HepG2 (cell line): ENCODE measurements around the gene ARAP3. TPM values are rescaled to one million over a fixed set of nuclear protein-coding genes. Genes with fewer than 3 reads are reported as not detected.

Experiments
- ASH2L ChIP-seq: fragments of 300-600, 200-600 bp; sonication (generic); IDR thresholded peaks from 2 replicates; pipeline ENCODE4 v1.7.0; 2017; ENCODE audit warnings: low read depth, mild to moderate bottlenecking, moderate library complexity, mixed read lengths, low read length; ENCODE audit not compliant: insufficient read length
- ATF2 ChIP-seq: sonication (generic); formaldehyde crosslinking; IDR thresholded peaks from 2 replicates; pipeline ENCODE4 v1.4.0; 2020; ENCODE audit warnings: missing genetic modification reagents
- CREB3 ChIP-seq: sonication (generic); formaldehyde crosslinking; IDR thresholded peaks from 2 replicates; pipeline ENCODE4 v1.5.0; 2020; ENCODE audit warnings: missing genetic modification reagents
- FOXA3 ChIP-seq: IDR thresholded peaks from 2 replicates; pipeline ENCODE4 v1.6.1; 2016; ENCODE audit warnings: missing genetic modification reagents, missing compliant biosample characterization
- FOXM1 ChIP-seq: sonication (generic); formaldehyde crosslinking; IDR thresholded peaks from 2 replicates; pipeline ENCODE4 v1.5.0; 2020; ENCODE audit warnings: missing genetic modification reagents
- HOXA5 ChIP-seq: sonication (generic); formaldehyde crosslinking; IDR thresholded peaks from 2 replicates; pipeline ENCODE4 v1.4.0; 2020; ENCODE audit warnings: missing genetic modification reagents
- NR2C2 ChIP-seq: sonication (generic); formaldehyde crosslinking; IDR thresholded peaks from 2 replicates; pipeline ENCODE4 v1.4.0; 2020; ENCODE audit warnings: missing genetic modification reagents, mild to moderate bottlenecking, moderate library complexity, borderline replicate concordance
- PAWR ChIP-seq: sonication (generic); formaldehyde crosslinking; IDR thresholded peaks from 2 replicates; pipeline ENCODE4 v1.4.0; 2020; ENCODE audit warnings: missing genetic modification reagents, mild to moderate bottlenecking, borderline replicate concordance
- PRMT3 ChIP-seq: sonication (generic); formaldehyde crosslinking; IDR thresholded peaks from 2 replicates; pipeline ENCODE4 v1.8.1; 2022; ENCODE audit warnings: low read depth, mild to moderate bottlenecking, moderate library complexity, missing genetic modification reagents, borderline replicate concordance
- RNF2 ChIP-seq: fragments of 450-650 bp; conservative IDR thresholded peaks from 2 replicates; pipeline ENCODE4 v1.6.1; 2016; ENCODE audit warnings: low read depth
- SALL1 ChIP-seq: sonication (generic); formaldehyde crosslinking; IDR thresholded peaks from 2 replicates; pipeline ENCODE4 v1.8.0; 2022; ENCODE audit warnings: mild to moderate bottlenecking, missing genetic modification reagents
- SMARCE1 ChIP-seq: fragments of 450-650 bp; IDR thresholded peaks from 2 replicates; pipeline ENCODE4 v1.6.1; 2017; ENCODE audit warnings: borderline replicate concordance
- SMC3 ChIP-seq: IDR thresholded peaks from 2 replicates; pipeline ENCODE4 v1.6.1; 2011; ENCODE audit warnings: low read length, improper control_type of control experiment
- SNAPC5 ChIP-seq: sonication (generic); formaldehyde crosslinking; IDR thresholded peaks from 2 replicates; pipeline ENCODE4 v1.8.1; 2023; ENCODE audit warnings: mild to moderate bottlenecking, missing genetic modification reagents, borderline replicate concordance
- U2AF1 ChIP-seq: fragments of 200-400 bp; formaldehyde crosslinking; optimal IDR thresholded peaks from 2 replicates; pipeline ENCODE3; 2017; ENCODE audit warnings: mild to moderate bottlenecking, low read depth, low read length
- ZFP82 ChIP-seq: sonication (generic); formaldehyde crosslinking; IDR thresholded peaks from 2 replicates; pipeline ENCODE4 v1.5.1; 2020; ENCODE audit warnings: mild to moderate bottlenecking, missing genetic modification reagents, borderline replicate concordance
- ZNF101 ChIP-seq: sonication (generic); formaldehyde crosslinking; IDR thresholded peaks from 2 replicates; pipeline ENCODE4 v1.4.0; 2020; ENCODE audit warnings: mild to moderate bottlenecking, low read depth, missing genetic modification reagents, borderline replicate concordance
- ZNF441 ChIP-seq: sonication (generic); formaldehyde crosslinking; IDR thresholded peaks from 2 replicates; pipeline ENCODE4 v1.7.0; 2021; ENCODE audit warnings: missing genetic modification reagents, borderline replicate concordance
- polyA plus RNA-seq, 8 experiments: library from polyadenylated mRNA; depleted of rRNA in 3 of 8; stranded (reverse) in 7 of 8; unstranded in 1 of 8; fragments of >200 nt; fragmentation: Illumina TruSeq in 4 of 8; extraction: Trizol in 4 of 8; gene quantifications; 2 replicates each; pipeline versions ENCODE4 v1.2.1 to v1.2.3, GENCODE V29; 2011 to 2016; ENCODE audit warnings: low read depth in 4 of 8, missing spikeins in 1 of 8, mixed read lengths in 1 of 8; ENCODE audit not compliant: insufficient read depth in 1 of 8
- total RNA-seq, 5 experiments: library from RNA; depleted of rRNA; stranded (reverse); fragments of >200 nt; fragmentation: Illumina TruSeq; extraction: Trizol; gene quantifications; 2 replicates each; pipeline ENCODE4 v1.2.3, GENCODE V29; 2016; ENCODE audit warnings: low read depth in 1 of 5
- TF ChIP-seq, protein P1 (sequence below): sonication (generic); formaldehyde crosslinking; IDR thresholded peaks from 2 replicates; pipeline ENCODE4 v1.5.1; 2020; ENCODE audit warnings: mild to moderate bottlenecking, missing genetic modification reagents, moderate library complexity

ARAP3 gene
- total and polyA plus RNA-seq, 2 of the 13 experiments (the other 11 are each of a cell fraction or from before 2014, with no cell fraction given), result 0.25 TPM; not detected in 1

DNA sequence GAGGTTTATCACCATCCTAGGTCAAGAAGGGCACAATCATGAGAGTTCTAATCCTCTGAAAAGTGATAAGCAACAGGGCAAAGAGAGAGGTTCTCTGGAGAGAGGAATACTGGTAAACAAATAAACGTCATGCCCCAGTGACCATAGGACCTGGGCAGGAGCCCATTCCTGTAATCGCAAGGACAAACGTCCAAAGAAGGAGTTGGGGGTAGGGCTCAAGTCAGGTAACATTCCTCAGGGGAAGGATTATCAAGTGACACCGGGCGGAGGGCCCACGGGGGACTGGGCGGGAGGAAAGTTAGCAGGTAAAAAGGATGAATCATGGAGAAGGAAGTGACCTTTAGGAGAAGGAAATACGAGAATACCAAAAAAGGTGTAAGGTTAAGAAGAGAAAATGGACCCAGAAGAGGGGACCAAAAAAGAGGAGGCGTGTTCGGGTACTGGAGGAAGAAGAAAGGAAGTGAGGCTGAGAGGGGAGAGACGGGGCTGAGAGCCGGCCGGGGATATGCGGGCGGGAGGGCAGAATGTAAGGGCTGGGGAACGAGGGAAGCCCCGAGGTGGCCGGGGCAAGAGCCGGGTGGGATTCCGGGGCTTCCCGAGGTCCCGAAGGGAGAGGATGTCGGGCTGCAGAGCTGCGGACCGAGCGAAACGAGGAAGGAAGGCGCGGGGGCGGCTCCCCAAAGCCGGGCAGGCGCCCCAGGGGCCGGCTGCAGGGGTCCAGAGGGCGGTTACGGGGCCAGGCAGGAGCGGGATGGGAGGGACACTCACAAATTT, 63.8 kb downstream of the ARAP3 start (continued):
- TF ChIP-seq ATF2 (0 out of 2 replicates have a peak, but pooled peaks have one; percentile 42), SMARCE1 (no peak), RNF2 (no peak), SMC3 (no peak), FOXM1 (CRISPR knock-in tag) (no peak), PAWR (CRISPR knock-in tag) (no peak), FOXA3 (peak; percentile 24; the same call in 1 of the 2 replicates), CREB3 (CRISPR knock-in tag) (no peak), SNAPC5 (CRISPR knock-in tag) (no peak), HOXA5 (CRISPR knock-in tag) (no peak), ZNF441 (no peak), ZFP82 (CRISPR knock-in tag) (no peak), U2AF1 (peak; percentile 0), PRMT3 (CRISPR knock-in tag) (0 out of 2 replicates have a peak, but pooled peaks have one; percentile 13), NR2C2 (CRISPR knock-in tag) (no peak), ZNF101 (CRISPR knock-in tag) (no peak), SALL1 (CRISPR knock-in tag) (peak; percentile 14; the same call in 1 of the 2 replicates), ASH2L (no peak)
- TF ChIP-seq, protein P1, sequence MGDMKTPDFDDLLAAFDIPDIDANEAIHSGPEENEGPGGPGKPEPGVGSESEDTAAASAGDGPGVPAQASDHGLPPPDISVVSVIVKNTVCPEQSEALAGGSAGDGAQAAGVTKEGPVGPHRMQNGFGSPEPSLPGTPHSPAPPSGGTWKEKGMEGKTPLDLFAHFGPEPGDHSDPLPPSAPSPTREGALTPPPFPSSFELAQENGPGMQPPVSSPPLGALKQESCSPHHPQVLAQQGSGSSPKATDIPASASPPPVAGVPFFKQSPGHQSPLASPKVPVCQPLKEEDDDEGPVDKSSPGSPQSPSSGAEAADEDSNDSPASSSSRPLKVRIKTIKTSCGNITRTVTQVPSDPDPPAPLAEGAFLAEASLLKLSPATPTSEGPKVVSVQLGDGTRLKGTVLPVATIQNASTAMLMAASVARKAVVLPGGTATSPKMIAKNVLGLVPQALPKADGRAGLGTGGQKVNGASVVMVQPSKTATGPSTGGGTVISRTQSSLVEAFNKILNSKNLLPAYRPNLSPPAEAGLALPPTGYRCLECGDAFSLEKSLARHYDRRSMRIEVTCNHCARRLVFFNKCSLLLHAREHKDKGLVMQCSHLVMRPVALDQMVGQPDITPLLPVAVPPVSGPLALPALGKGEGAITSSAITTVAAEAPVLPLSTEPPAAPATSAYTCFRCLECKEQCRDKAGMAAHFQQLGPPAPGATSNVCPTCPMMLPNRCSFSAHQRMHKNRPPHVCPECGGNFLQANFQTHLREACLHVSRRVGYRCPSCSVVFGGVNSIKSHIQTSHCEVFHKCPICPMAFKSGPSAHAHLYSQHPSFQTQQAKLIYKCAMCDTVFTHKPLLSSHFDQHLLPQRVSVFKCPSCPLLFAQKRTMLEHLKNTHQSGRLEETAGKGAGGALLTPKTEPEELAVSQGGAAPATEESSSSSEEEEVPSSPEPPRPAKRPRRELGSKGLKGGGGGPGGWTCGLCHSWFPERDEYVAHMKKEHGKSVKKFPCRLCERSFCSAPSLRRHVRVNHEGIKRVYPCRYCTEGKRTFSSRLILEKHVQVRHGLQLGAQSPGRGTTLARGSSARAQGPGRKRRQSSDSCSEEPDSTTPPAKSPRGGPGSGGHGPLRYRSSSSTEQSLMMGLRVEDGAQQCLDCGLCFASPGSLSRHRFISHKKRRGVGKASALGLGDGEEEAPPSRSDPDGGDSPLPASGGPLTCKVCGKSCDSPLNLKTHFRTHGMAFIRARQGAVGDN (CRISPR knock-in tag), result no peak
